Upper lobe of right lung (tissue), 1 donor: ENCODE measurements around the gene ROPN1. TPM values are rescaled to one million over a fixed set of nuclear protein-coding genes. Genes with fewer than 3 reads are reported as not detected.
"Not testable (repeated sequence)": the region's sequence is repeated elsewhere in the genome, so short reads cannot be mapped to it uniquely, and the experiment has no call there.

Experiments
- ATAC-seq: fragments of 200-7000 bp; cut with Tn5 transposase; one replicate; pipeline ENCODE4 v1.9.1; 2020; ENCODE audit warnings: mild to moderate bottlenecking, moderate library complexity
- DNase-seq: peaks from one replicate; pipeline ENCODE4 v3.0.0-alpha.2; 2020
- H3K27ac ChIP-seq: fragments of 200-600 bp; one replicate; pipeline ENCODE4 v1.8.0; 2022
- H3K27me3 ChIP-seq: fragments of 200-600 bp; one replicate; pipeline ENCODE4 v1.8.0; 2022; ENCODE audit warnings: mild to moderate bottlenecking
- H3K36me3 ChIP-seq: fragments of 200-600 bp; one replicate; pipeline ENCODE4 v1.8.0; 2022
- H3K4me1 ChIP-seq: fragments of 200-600 bp; one replicate; pipeline ENCODE4 v1.8.0; 2022
- H3K4me3 ChIP-seq: fragments of 200-600 bp; one replicate; pipeline ENCODE4 v1.8.0; 2022; ENCODE audit warnings: mild to moderate bottlenecking
- H3K9me3 ChIP-seq: fragments of 200-600 bp; one replicate; pipeline ENCODE4 v1.8.0; 2022
- intact Hi-C: fragments of 100-400 bp; cut with DNase I; formaldehyde crosslinking; loops from one replicate; pipeline ENCODE4 v1.11.0; 2022
- total RNA-seq: library from RNA; stranded (reverse); fragmentation: NEBNext Ultra II Directional; extraction: Animal tissue kit (Norgen Biotek cat#: 25700); gene quantifications from one replicate; pipeline ENCODE4 v1.2.1, GENCODE V29; 2021
- TF ChIP-seq, protein P1 (sequence below): fragments of 200-600 bp; IDR thresholded peaks from one replicate; pipeline ENCODE4 v1.8.0; 2022; ENCODE audit warnings: antibody characterized with exemption
- donor health status: DM: no; HTN: yes; CAD: no; lungs with severe emphysema.

Gene ROPN1
- total RNA-seq, 1 donor from 2014 or later: not detected

DNA sequence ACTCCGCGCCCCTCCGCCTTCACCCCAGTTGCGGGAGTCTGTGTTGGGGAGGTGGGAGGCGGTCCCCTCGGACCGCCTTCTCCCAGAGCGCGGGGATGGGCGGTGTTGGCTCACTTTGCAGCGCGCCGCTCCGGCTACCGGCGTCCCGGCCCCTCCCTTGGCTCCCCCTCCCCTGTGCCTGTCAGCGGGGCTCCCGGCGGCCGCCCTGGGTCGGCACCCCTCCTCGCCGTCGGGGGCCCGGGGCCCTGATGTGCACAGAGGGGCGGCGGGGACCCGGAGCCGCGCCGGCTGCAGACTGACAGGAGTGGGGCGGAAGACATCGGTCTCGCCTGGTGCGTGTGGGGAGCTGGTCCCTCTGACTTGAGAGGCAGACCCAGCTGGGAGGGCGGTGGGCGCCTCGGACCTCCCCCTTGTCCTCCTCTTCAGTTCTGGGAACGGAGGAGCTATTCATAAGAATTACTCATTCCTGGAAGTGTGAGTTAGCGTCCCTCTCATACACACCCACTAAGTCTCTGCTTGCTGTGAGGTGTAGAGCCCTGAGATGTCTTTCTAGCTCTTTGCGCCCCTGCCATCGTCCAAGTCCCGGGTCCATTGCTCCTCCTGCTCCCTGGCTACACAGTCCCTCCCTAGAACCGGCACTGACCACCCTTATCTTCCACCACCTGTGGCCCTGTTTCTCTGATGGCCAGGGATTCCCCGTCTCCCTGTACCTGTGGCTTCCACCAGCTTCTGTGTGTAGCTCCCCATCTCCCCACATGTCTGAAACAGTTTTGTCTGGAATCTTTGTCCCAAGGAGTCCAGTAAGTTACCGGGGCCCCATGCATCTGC is 42.3 kb upstream of the ROPN1 start:
- intact Hi-C loops: no loop called here
- H3K36me3 ChIP-seq: no peaks in the 10 kb centered on the region
- peaks cover 14% of the 10 kb centered on the region for H3K27me3 ChIP-seq
- TF ChIP-seq, protein P1, sequence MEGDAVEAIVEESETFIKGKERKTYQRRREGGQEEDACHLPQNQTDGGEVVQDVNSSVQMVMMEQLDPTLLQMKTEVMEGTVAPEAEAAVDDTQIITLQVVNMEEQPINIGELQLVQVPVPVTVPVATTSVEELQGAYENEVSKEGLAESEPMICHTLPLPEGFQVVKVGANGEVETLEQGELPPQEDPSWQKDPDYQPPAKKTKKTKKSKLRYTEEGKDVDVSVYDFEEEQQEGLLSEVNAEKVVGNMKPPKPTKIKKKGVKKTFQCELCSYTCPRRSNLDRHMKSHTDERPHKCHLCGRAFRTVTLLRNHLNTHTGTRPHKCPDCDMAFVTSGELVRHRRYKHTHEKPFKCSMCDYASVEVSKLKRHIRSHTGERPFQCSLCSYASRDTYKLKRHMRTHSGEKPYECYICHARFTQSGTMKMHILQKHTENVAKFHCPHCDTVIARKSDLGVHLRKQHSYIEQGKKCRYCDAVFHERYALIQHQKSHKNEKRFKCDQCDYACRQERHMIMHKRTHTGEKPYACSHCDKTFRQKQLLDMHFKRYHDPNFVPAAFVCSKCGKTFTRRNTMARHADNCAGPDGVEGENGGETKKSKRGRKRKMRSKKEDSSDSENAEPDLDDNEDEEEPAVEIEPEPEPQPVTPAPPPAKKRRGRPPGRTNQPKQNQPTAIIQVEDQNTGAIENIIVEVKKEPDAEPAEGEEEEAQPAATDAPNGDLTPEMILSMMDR: no peak
- H3K4me1 ChIP-seq: peaks cover 9% of the 10 kb centered on the region
- peak; percentile 66 for DNase-seq
- H3K9me3 ChIP-seq: no peaks in the 10 kb centered on the region
- peak overlapping the region; percentile 65 for H3K27ac ChIP-seq
- peak; percentile 1 for ATAC-seq
- H3K4me3 ChIP-seq: peak overlapping the region; percentile 68

DNA sequence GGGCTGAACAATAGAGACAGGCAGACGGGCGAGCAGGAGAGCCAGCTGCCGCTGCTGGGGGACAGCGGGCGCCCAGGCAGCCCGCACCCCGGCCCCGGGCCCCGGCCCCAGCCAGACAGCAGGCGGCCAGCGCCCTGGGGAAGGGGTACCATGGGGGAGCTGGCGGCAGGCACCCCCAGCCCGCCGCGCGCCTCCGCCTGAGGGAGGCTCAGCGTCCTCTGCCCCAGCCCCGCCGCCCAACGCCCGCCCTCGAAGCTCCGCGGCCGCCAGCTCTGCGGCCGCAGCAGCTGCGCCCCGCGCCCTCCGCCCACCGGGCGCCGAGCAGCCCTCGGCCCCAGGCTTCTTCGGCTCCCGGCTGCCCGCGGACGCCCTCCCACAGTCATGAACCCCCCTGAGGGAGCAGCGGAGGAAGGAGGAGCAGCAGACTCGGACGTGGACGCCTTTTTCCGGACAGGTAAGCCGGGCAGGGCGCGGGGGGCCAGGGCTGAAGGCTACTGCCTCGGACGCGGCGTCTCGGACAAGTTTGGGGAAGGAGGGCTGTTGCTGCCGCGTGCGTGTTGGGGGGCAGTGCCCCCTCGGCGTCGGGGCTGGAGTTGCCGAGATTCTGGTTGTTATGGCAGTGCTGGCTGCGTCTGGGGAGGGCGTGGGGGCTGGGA is 41.6 kb upstream of the ROPN1 start, which contains the start of gene KALRN:
KALRN (plus strand) TSS at position 10 of the 656 bp plus-strand sequence.
- TF ChIP-seq, protein P1: no peak
- H3K4me1 ChIP-seq: peaks cover 9% of the 10 kb centered on the region
- peak within 1 kb of the TSS; percentile 68 for H3K4me3 ChIP-seq
- H3K9me3 ChIP-seq: no peaks in the 10 kb centered on the region
- H3K27me3 ChIP-seq: peaks cover 18% of the 10 kb centered on the region
- intact Hi-C loops: no loop called here
- ATAC-seq (peak; percentile 34), DNase-seq (peak; percentile 66)
- H3K27ac ChIP-seq: peak within 1 kb of the TSS; percentile 65
- H3K36me3 ChIP-seq: no peaks in the 10 kb centered on the region

DNA sequence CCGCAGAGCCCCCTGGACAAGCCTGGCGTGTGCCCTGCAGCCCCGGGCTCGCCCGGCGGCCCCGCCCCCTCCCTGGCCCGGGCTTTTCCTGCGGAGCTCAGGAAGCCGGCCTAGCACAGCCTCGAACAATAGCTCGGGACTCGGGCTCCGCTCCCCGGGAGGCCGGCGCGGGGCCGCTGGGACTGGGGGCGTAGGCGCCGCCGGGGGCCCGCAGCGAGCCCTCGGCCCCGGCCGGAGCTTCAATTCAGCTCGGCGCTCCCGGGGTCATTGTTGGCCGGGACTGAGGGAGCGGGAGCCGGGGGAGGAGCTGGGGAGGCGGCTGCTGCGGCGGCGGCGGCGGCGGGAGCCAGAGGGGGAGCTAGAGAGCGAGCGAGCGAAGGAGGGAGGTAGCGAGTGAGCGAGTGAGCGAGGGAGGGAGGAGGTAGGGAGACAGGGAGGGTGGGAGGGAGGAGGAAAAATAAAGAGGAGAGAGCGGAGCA is 41.0 kb upstream of the ROPN1 start:
- no peaks in the 10 kb centered on the region for H3K36me3 ChIP-seq
- peak overlapping the region; percentile 65 for H3K27ac ChIP-seq
- TF ChIP-seq, protein P1: peak; percentile 69
- DNase-seq (peak; percentile 91), ATAC-seq (peak; percentile 97)
- no peaks in the 10 kb centered on the region for H3K9me3 ChIP-seq
- intact Hi-C loops: no loop called here
- H3K4me1 ChIP-seq: peaks cover 9% of the 10 kb centered on the region
- peak overlapping the region; percentile 68 for H3K4me3 ChIP-seq
- peaks cover 21% of the 10 kb centered on the region for H3K27me3 ChIP-seq

DNA sequence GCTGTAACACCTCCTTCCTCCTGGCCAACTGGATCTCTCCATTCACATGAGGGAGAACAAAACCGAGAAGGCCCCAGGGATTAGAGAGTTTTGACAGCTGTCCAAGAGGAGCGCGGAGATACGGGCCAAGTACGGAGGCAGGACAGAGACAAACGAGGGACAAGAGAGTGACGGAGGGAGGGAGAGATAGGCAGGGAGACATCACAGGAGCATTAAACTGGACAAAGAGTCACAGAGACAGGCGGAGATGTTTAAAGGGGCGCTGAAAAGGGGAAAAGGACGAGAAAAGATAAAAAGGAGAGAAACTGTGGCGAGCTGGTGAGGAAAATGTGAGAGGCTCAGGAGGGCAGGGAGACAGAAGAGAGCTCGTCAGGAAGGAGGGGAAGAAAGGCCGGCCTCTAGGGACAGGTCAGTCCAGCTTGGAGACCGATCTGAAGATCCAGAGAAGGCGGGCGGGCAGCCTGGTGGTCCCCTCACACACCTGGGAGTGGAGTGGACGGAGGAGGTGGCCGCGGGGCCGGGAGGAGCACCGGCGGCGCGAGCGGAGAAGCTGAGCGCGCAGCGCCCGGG is 40.5 kb upstream of the ROPN1 start:
- intact Hi-C loops: no loop called here
- TF ChIP-seq, protein P1: no peak
- DNase-seq: no peak
- no peaks in the 10 kb centered on the region for H3K36me3 ChIP-seq
- peaks cover 9% of the 10 kb centered on the region for H3K4me1 ChIP-seq
- no peaks in the 10 kb centered on the region for H3K9me3 ChIP-seq
- H3K4me3 ChIP-seq: peak overlapping the region; percentile 68
- ATAC-seq: peak; percentile 9
- H3K27me3 ChIP-seq: peaks cover 21% of the 10 kb centered on the region
- peak overlapping the region; percentile 65 for H3K27ac ChIP-seq

DNA sequence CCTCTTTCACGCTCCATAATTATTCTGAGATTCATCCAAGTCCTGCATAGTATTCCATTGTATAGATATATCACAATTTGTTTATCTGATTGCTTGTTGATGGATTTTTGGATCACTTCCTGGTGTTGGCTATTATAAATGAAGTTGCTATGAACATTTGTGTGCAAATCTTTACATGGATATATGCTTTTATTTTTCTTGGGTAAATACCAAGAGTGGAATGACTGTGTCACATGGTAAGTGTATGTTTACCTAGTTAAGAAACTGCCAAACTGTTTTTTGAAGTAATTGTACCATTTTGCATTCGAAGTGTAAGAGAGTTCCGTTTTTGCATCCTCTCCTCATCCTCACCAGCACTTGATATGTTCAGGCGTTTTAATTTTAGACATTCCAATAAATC is 34.6 kb upstream of the ROPN1 start:
- Histone ChIP-seq H3K27me3 (peaks cover 7% of the 10 kb centered on the region), H3K36me3 (no peaks in the 10 kb centered on the region), H3K4me1 (no peaks in the 10 kb centered on the region), H3K4me3 (no peak overlapping the region), H3K27ac (no peak overlapping the region), H3K9me3 (no peaks in the 10 kb centered on the region)
- DNase-seq: no peak
- TF ChIP-seq, protein P1: no peak
- no peak for ATAC-seq
- intact Hi-C loops: no loop called here

DNA sequence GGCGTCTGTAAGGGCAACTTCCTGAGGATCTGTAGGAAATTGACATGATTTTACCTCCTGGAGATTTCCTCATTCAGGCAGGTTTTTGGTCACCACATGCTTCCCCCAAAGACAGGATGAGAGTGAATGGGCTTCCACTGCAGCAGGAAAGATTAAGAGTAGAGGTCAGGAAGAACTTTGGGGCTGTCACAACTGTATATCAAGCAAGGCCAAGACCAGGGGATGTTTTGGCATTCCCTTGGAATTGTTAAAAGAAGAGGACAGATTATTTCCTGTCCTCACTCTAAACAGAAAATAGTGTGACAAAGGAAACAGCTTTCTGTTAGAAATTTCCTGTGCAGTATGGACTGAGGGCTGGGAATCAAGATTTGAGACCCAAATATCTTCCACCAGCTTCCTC is 31.6 kb upstream of the ROPN1 start:
- intact Hi-C loops, H3K27me3 ChIP-seq, H3K36me3 ChIP-seq, DNase-seq, ATAC-seq, H3K9me3 ChIP-seq, H3K4me1 ChIP-seq, H3K4me3 ChIP-seq, H3K27ac ChIP-seq: not testable (repeated sequence)
